Measurements from ENCODE around the gene PCDHGA1.
A peak's percentile ranks its signal among the peaks of the same experiment; 100 is the strongest.

PCDHGA1 gene

GRCh38 chr5:141522301-141522700 lies 192.0 kb downstream of the PCDHGA1 start:
- no peak for FAIRE-seq
- DNase-seq (ENCODE audit: extremely low spot score, insufficient read length, low read depth): no peak

- DNase-seq (ENCODE audit: extremely low spot score, insufficient read length, low read depth) (no peak), FAIRE-seq (no peak)
Measured at GRCh38 chr5:141523991-141524390, 193.7 kb downstream of the PCDHGA1 start.

GRCh38 chr5:141524604-141525597 lies 194.6 kb downstream of the PCDHGA1 start:
- peak; percentile 94 for FAIRE-seq
- DNase-seq (ENCODE audit: extremely low spot score, insufficient read length, low read depth): no peak

- FAIRE-seq (no peak), DNase-seq (ENCODE audit: extremely low spot score, insufficient read length, low read depth) (no peak)
Measured at GRCh38 chr5:141525653-141526052, 195.3 kb downstream of the PCDHGA1 start.

GRCh38 chr5:141527426-141527825 lies 197.1 kb downstream of the PCDHGA1 start:
- FAIRE-seq (no peak), DNase-seq (ENCODE audit: extremely low spot score, insufficient read length, low read depth) (no peak)

- DNase-seq (ENCODE audit: extremely low spot score, insufficient read length, low read depth) (no peak), FAIRE-seq (no peak)
Measured at GRCh38 chr5:141528291-141528984, 198.1 kb downstream of the PCDHGA1 start.

GRCh38 chr5:141529002-141529401 lies 198.7 kb downstream of the PCDHGA1 start:
- FAIRE-seq (no peak), DNase-seq (ENCODE audit: extremely low spot score, insufficient read length, low read depth) (no peak)

- DNase-seq (ENCODE audit: extremely low spot score, insufficient read length, low read depth): no peak
- peak; percentile 49 for FAIRE-seq
Measured at GRCh38 chr5:141529873-141530272, 199.6 kb downstream of the PCDHGA1 start.

GRCh38 chr5:141532726-141533125 lies 202.4 kb downstream of the PCDHGA1 start:
- no peak for DNase-seq (ENCODE audit: extremely low spot score, insufficient read length, low read depth)
- FAIRE-seq: no peak

GRCh38 chr5:141533897-141534296 lies 203.6 kb downstream of the PCDHGA1 start:
- DNase-seq (ENCODE audit: extremely low spot score, insufficient read length, low read depth) (no peak), FAIRE-seq (no peak)

GRCh38 chr5:141534492-141535213 lies 204.3 kb downstream of the PCDHGA1 start:
- FAIRE-seq (no peak), DNase-seq (ENCODE audit: extremely low spot score, insufficient read length, low read depth) (no peak)

- DNase-seq (ENCODE audit: extremely low spot score, insufficient read length, low read depth) (no peak), FAIRE-seq (no peak)
Measured at GRCh38 chr5:141543053-141543452, 212.7 kb downstream of the PCDHGA1 start.

- DNase-seq (ENCODE audit: extremely low spot score, insufficient read length, low read depth) (no peak), FAIRE-seq (no peak)
Measured at GRCh38 chr5:141547488-141547887, 217.2 kb downstream of the PCDHGA1 start.

- DNase-seq (ENCODE audit: extremely low spot score, insufficient read length, low read depth) (no peak), FAIRE-seq (no peak)
Measured at GRCh38 chr5:141547921-141548320, 217.6 kb downstream of the PCDHGA1 start.

GRCh38 chr5:141557681-141558136 lies 227.4 kb downstream of the PCDHGA1 start:
- FAIRE-seq (peak; percentile 85), DNase-seq (ENCODE audit: extremely low spot score, insufficient read length, low read depth) (peak; percentile 53)

GRCh38 chr5:141558150-141558549 lies 227.8 kb downstream of the PCDHGA1 start:
- FAIRE-seq (no peak), DNase-seq (ENCODE audit: extremely low spot score, insufficient read length, low read depth) (no peak)

- DNase-seq (ENCODE audit: extremely low spot score, insufficient read length, low read depth): no peak
- no peak for FAIRE-seq
Measured at GRCh38 chr5:141559461-141559860, 229.1 kb downstream of the PCDHGA1 start.

- no peak for FAIRE-seq
- DNase-seq (ENCODE audit: extremely low spot score, insufficient read length, low read depth): no peak
Measured at GRCh38 chr5:141560151-141560550, 229.8 kb downstream of the PCDHGA1 start.

- no peak for DNase-seq (ENCODE audit: extremely low spot score, insufficient read length, low read depth)
- FAIRE-seq: no peak
Measured at GRCh38 chr5:141560725-141561483, 230.6 kb downstream of the PCDHGA1 start.

Measured in GM18507 (cell line).